Activated CD8-positive, alpha-beta memory T cell treated with anti-CD3 and anti-CD28 coated beads for 1 hour (primary cell): ENCODE results near the gene KRTCAP3.
A peak's percentile ranks its signal among the peaks of the same experiment; 100 is the strongest.

Source experiments
- DNase-seq, 2 donors: peaks; one replicate each; pipeline ENCODE4 v3.0.0-alpha.2; 2020; ENCODE audit warnings: low read depth in 1 of 2; ENCODE audit errors: extremely low read depth in 1 of 2

The KRTCAP3 gene

GRCh38 chr2:27435628-27436027 lies 6.6 kb upstream of the KRTCAP3 start:
- DNase-seq, result no peak

GRCh38 chr2:27441226-27441926 lies 805 bp upstream of the KRTCAP3 start:
- DNase-seq, result no peak

- no peak for DNase-seq
These were observed 720 bp downstream of the KRTCAP3 start for GRCh38 chr2:27442920-27443282.

GRCh38 chr2:27445155-27445554 lies 3.0 kb downstream of the KRTCAP3 start:
- DNase-seq, result no peak

DNA sequence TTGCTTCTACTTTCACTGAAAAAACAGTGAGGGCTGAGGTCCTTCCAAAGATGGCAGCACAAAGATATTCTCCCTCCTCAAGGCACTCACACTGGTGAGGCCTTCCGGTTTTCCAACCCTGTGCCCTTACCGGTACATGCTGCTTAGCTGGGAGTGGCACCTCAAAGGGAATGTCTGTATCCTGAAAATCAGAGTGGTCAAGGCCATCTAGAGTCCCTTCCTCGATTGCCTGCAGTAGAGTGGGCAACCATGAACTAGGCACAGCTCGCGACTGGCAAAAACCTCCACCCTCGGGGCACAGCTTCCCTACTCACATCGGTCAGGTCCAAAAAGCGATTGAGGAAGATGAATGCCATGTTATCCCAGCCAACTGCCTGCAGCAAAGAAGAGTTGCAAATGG lies 3.4 kb downstream of the KRTCAP3 start:
- no peak for DNase-seq

DNA sequence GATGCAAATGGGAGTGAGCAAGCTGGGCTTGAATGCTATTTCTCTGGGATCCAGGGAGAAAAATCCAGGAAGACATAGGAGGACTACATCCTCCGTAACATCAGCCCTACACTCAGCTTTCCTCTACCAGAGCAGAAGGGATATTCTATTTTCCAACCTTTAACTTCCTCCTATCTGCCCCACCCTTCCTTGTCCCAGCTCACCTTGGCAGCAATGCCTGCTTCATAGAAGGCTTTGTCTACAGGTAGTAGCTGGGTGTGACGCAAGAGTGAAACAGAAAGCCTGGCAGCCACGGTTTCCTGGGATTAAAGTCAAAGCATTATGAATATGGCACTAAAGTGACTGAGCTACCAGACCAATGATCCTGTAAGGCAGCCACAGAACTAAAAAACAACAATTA lies 3.9 kb downstream of the KRTCAP3 start:
- DNase-seq, result no peak

GRCh38 chr2:27448381-27448780 lies 6.2 kb downstream of the KRTCAP3 start:
- no peak for DNase-seq

GRCh38 chr2:27451095-27451494 lies 8.9 kb downstream of the KRTCAP3 start:
- DNase-seq, result no peak

- no peak for DNase-seq
These were observed 11.8 kb downstream of the KRTCAP3 start for GRCh38 chr2:27453968-27454367.

- no peak for DNase-seq
These were observed 18.9 kb downstream of the KRTCAP3 start for GRCh38 chr2:27461118-27461517.

DNA sequence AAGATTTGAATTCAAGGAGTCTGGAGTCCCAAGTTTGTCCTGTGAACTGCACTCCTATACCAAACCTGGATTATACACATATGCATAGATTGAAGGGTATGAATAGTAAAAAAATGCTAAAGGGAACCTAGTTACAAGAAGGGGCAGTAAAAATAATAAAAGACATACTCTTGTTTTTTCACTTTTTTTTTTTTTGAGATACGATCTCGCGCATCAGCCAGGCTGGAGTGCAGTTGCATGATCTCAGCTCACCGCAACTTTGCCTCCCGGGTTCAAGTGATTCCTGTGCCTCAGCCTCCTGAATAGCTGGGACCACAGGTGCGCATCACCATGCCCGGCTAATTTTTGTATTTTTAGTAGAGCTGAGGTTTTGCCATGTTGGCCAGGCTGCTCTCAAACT lies 22.3 kb downstream of the KRTCAP3 start:
- no peak for DNase-seq

- no peak for DNase-seq
These were observed 29.8 kb downstream of the KRTCAP3 start for GRCh38 chr2:27471961-27472360.

- DNase-seq, result no peak
These were observed 43.3 kb downstream of the KRTCAP3 start for GRCh38 chr2:27485496-27485895.

DNA sequence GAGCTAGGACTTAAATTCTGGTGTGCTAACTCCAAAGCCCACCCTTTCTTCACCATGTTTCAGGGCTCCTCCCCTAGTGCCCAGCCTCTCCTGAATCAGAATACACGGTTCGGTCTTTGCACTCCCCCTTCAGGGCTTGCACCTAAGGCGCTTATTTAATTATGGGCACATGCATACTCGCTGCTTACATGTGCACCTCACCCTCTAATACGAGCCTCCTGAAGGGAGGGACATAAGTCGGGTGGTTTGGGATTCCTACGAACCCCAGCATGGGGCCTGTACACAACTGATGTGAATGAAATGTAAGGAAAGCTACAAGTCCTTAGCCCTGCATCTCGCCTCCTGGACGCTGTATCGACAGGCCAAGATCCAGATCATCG lies 46.9 kb downstream of the KRTCAP3 start:
- no peak for DNase-seq

GRCh38 chr2:27489498-27490397 lies 47.6 kb downstream of the KRTCAP3 start, which contains the start of gene IFT172:
Gene IFT172 (minus strand): TSS chr2:27489743. CDS start chr2:27489653, 90 bp downstream.
- DNase-seq, result peak; percentile 97 to 100

DNA sequence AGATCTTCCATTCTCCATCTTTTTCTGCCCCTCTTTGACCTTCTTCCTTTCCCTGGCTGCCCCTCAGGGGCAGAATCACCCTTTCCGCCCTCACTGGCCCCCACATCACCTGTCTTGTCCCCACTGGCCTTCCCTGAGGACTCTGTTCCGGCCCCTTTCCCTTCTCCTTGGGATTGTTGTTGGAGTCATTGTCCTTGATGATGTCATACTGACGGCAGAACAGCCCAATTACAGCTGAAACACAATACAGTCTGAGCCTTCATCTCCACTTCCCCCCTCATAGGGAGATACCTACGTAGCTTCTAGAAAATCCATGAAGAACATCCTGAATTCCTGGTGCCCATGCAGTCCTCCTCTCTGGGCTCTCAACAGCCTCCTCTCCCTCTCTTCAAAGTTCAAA lies 50.4 kb downstream of the KRTCAP3 start:
- no peak for DNase-seq

DNA sequence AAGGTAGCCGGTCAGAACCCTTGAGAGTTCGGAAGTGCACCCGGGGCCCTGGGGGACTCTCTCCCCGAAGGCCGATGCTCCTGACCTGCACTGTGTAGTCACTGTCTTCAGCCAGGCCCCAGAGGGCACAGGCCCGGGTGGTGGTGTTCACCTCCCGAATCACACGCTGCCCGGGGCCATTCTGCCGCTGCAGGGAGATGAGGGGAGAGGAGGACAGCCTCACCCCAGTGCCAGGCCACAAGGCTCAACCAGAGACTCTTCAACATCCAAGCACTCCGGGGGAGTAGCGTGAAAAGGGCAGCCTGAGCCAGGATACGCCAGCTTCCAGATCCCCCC lies 51.7 kb downstream of the KRTCAP3 start:
- no peak for DNase-seq
